A673 (cell line): ENCODE results near the gene CTAGE9. TPM values are rescaled to one million over a fixed set of nuclear protein-coding genes. Genes with fewer than 3 reads are reported as not detected.

ENCODE experiments used
- BruUV-seq: library from RNA; stranded (reverse); fragments of 400-500 nt; replicated peaks from 2 replicates; lab custom pipeline; 2021; lab: Mats Ljungman, UMichigan
- CTCF ChIA-PET: fragments of 300-600 bp; sonication (Branson Sonifier 250); formaldehyde crosslinking; loops from one replicate; lab custom pipeline; 2022; ENCODE audit warnings: antibody characterized with exemption; lab: Charles Lee
- POLR2A ChIA-PET: fragments of 300-600 bp; sonication (Branson Sonifier 250); formaldehyde crosslinking; loops from one replicate; lab custom pipeline; 2022; ENCODE audit warnings: antibody characterized with exemption; ENCODE audit not compliant: low non-redundant PET; lab: Charles Lee
- DNase-seq: peaks from one replicate; pipeline ENCODE4 v3.0.0-alpha.2; 2015; ENCODE audit warnings: low spot score
- H3K27ac ChIP-seq: fragments of 200-600 bp; sonication (generic); 2 replicates; pipeline ENCODE4 v1.5.1; 2016; ENCODE audit warnings: mixed run types, low read depth, mild to moderate bottlenecking, mixed read lengths, antibody characterized with exemption, low read length; ENCODE audit not compliant: poor library complexity, severe bottlenecking
- H3K27me3 ChIP-seq: fragments of 200-600 bp; sonication (generic); replicated peaks from 2 replicates; pipeline ENCODE4 v1.6.1; 2017; ENCODE audit warnings: mixed run types, low read depth, mild to moderate bottlenecking, mixed read lengths, antibody characterized with exemption, low read length; ENCODE audit not compliant: insufficient read depth, poor library complexity
- H3K36me3 ChIP-seq: fragments of 200-600 bp; sonication (generic); 2 replicates; pipeline ENCODE4 v1.6.1; 2016; ENCODE audit warnings: mixed run types, mild to moderate bottlenecking, mixed read lengths, antibody characterized with exemption, low read length; ENCODE audit not compliant: insufficient read depth, poor library complexity, severe bottlenecking
- H3K4me1 ChIP-seq: fragments of 200-600 bp; sonication (generic); 2 replicates; pipeline ENCODE4 v1.6.1; 2017; ENCODE audit warnings: mixed run types, mild to moderate bottlenecking, mixed read lengths, antibody characterized with exemption, low read length; ENCODE audit not compliant: insufficient read depth, poor library complexity, severe bottlenecking
- H3K4me3 ChIP-seq: fragments of 200-600 bp; sonication (generic); 2 replicates; pipeline ENCODE4 v1.5.1; 2016; ENCODE audit warnings: low read depth, mixed run types, mild to moderate bottlenecking, mixed read lengths, low read length; ENCODE audit not compliant: poor library complexity, severe bottlenecking
- H3K9me3 ChIP-seq: fragments of 200-600 bp; sonication (generic); 2 replicates; pipeline ENCODE4 v1.6.1; 2016; ENCODE audit warnings: mixed run types, low read depth, mild to moderate bottlenecking, mixed read lengths, antibody characterized with exemption, low read length; ENCODE audit not compliant: poor library complexity, severe bottlenecking
- EZH2 ChIP-seq: fragments of 200-600 bp; sonication (generic); IDR thresholded peaks from 2 replicates; pipeline ENCODE4 v1.6.1; 2017; ENCODE audit warnings: borderline replicate concordance, low read depth, mild to moderate bottlenecking, mixed read lengths, antibody characterized with exemption, low read length; ENCODE audit not compliant: poor library complexity, severe bottlenecking
- intact Hi-C: fragments of 100-400 bp; cut with micrococcal nuclease; formaldehyde crosslinking; loops from one replicate; pipeline ENCODE4 v1.10.0; 2022; ENCODE audit not compliant: unreplicated experiment
- total RNA-seq: library from RNA; stranded (reverse); gene quantifications from 2 replicates; pipeline ENCODE4 v1.2.3, GENCODE V29; 2021
- TF ChIP-seq, protein P1 (sequence below): fragments of 300-800, 200-600 bp; sonication (generic); conservative IDR thresholded peaks from 2 replicates; pipeline ENCODE4 v1.5.1; 2017; ENCODE audit warnings: low read depth, mild to moderate bottlenecking, antibody characterized with exemption, low read length, moderate library complexity, mixed read lengths

The CTAGE9 gene
- total RNA-seq, 1 experiment from 2014 or later, result not detected

GRCh38 chr6:131696956-131697355 lies 13.9 kb downstream of the CTAGE9 start:
- no peak overlapping the region for H3K27ac ChIP-seq
- DNase-seq, result no peak
- TF ChIP-seq, protein P1, sequence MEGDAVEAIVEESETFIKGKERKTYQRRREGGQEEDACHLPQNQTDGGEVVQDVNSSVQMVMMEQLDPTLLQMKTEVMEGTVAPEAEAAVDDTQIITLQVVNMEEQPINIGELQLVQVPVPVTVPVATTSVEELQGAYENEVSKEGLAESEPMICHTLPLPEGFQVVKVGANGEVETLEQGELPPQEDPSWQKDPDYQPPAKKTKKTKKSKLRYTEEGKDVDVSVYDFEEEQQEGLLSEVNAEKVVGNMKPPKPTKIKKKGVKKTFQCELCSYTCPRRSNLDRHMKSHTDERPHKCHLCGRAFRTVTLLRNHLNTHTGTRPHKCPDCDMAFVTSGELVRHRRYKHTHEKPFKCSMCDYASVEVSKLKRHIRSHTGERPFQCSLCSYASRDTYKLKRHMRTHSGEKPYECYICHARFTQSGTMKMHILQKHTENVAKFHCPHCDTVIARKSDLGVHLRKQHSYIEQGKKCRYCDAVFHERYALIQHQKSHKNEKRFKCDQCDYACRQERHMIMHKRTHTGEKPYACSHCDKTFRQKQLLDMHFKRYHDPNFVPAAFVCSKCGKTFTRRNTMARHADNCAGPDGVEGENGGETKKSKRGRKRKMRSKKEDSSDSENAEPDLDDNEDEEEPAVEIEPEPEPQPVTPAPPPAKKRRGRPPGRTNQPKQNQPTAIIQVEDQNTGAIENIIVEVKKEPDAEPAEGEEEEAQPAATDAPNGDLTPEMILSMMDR, result no peak
- TF ChIP-seq EZH2, result no peak
- no peaks in the 10 kb centered on the region for H3K27me3 ChIP-seq
- CTCF ChIA-PET, result no interaction called here
- H3K4me3 ChIP-seq, result no peak overlapping the region
- BruUV-seq, result no TSS peak
- no peaks in the 10 kb centered on the region for H3K4me1 ChIP-seq
- intact Hi-C loops, result no loop called here
- POLR2A ChIA-PET, result no interaction called here
- no peaks in the 10 kb centered on the region for H3K36me3 ChIP-seq
- no peaks in the 10 kb centered on the region for H3K9me3 ChIP-seq

- ChIA-PET CTCF (interaction anchor here (0.7 to 1.2 kb wide), 4 partner anchors 175 to 528 kb away, joined by 3 to 16 read pairs (median 6); no protein-coding TSS in a partner anchor), POLR2A (no interaction called here)
- TF ChIP-seq, protein P1, result peak; percentile 82
- TF ChIP-seq EZH2, result no peak
- no TSS peak for BruUV-seq
- intact Hi-C loops, result loop anchor here (1.0 kb wide), 1 partner anchor 215 kb away; no protein-coding TSS in a partner anchor
- Histone ChIP-seq H3K36me3 (no peaks in the 10 kb centered on the region), H3K4me1 (no peaks in the 10 kb centered on the region), H3K9me3 (no peaks in the 10 kb centered on the region), H3K4me3 (no peak overlapping the region), H3K27ac (no peak overlapping the region), H3K27me3 (no peaks in the 10 kb centered on the region)
- DNase-seq, result peak; percentile 84
Observed at GRCh38 chr6:131694832-131695426, 15.9 kb downstream of the CTAGE9 start.

- no TSS peak for BruUV-seq
- intact Hi-C loops, result no loop called here
- no peak for DNase-seq
- Histone ChIP-seq H3K36me3 (no peaks in the 10 kb centered on the region), H3K27ac (no peak overlapping the region), H3K27me3 (no peaks in the 10 kb centered on the region), H3K4me1 (no peaks in the 10 kb centered on the region), H3K4me3 (no peak overlapping the region), H3K9me3 (no peaks in the 10 kb centered on the region)
- CTCF ChIA-PET, result interaction anchor here (1.0 kb wide), 1 partner anchor 217 kb away, joined by 7 read pairs; no protein-coding TSS in a partner anchor
- TF ChIP-seq, protein P1, result no peak
- no peak for TF ChIP-seq EZH2
- POLR2A ChIA-PET, result no interaction called here
Observed at GRCh38 chr6:131693384-131693783, 17.4 kb downstream of the CTAGE9 start.
